OCI-LY1 (cell line): ENCODE data around the gene FMNL3.

ENCODE experiments used
- H2AFZ ChIP-seq: fragments of 200-600 bp; sonication (generic), shearing (Covaris generic); 2 replicates; pipeline ENCODE4 v1.6.0; 2014; ENCODE audit warnings: antibody characterized with exemption, mild to moderate bottlenecking, low read length
- H3F3A ChIP-seq: fragments of 200-600 bp; sonication (generic), shearing (Covaris generic); 2 replicates; pipeline ENCODE4 v1.6.0; 2014; ENCODE audit warnings: mild to moderate bottlenecking, antibody characterized with exemption, low read length, moderate library complexity; ENCODE audit not compliant: insufficient read depth
- H3K27ac ChIP-seq: fragments of 200-600 bp; sonication (generic); 2 replicates; pipeline ENCODE4 v1.5.1; 2014; ENCODE audit warnings: low read length, mixed run types, mild to moderate bottlenecking, low read depth; ENCODE audit not compliant: poor library complexity, severe bottlenecking
- H3K27me3 ChIP-seq: fragments of 200-600 bp; sonication (generic); 2 replicates; pipeline ENCODE4 v1.6.0; 2014; ENCODE audit warnings: antibody characterized with exemption, mild to moderate bottlenecking, low read length, moderate library complexity; ENCODE audit not compliant: insufficient read depth
- H3K36me3 ChIP-seq: fragments of 200-600 bp; sonication (generic); 2 replicates; pipeline ENCODE4 v1.6.1; 2014; ENCODE audit warnings: mild to moderate bottlenecking, antibody characterized with exemption, low read length, moderate library complexity, mixed read lengths; ENCODE audit not compliant: insufficient read depth
- H3K4me1 ChIP-seq: fragments of 200-600 bp; sonication (generic); 2 replicates; pipeline ENCODE4 v1.5.1; 2014; ENCODE audit warnings: mild to moderate bottlenecking, low read length, moderate library complexity; ENCODE audit not compliant: insufficient read depth, severe bottlenecking
- H3K4me2 ChIP-seq: fragments of 200-600 bp; sonication (generic), shearing (Covaris generic); 2 replicates; pipeline ENCODE4 v1.6.1; 2014; ENCODE audit warnings: low read length
- H3K4me3 ChIP-seq: fragments of 200-600 bp; sonication (generic); 2 replicates; pipeline ENCODE4 v1.5.1; 2014; ENCODE audit warnings: low read length, low read depth, mild to moderate bottlenecking, mixed read lengths; ENCODE audit not compliant: poor library complexity, severe bottlenecking
- H3K79me2 ChIP-seq: fragments of 200-600 bp; shearing (Covaris generic); 2 replicates; pipeline ENCODE4 v1.6.1; 2016; ENCODE audit warnings: mixed run types, low read length, mixed read lengths; ENCODE audit not compliant: insufficient read depth
- H3K9ac ChIP-seq: fragments of 200-600 bp; sonication (generic), shearing (Covaris generic); 2 replicates; pipeline ENCODE4 v1.6.1; 2014; ENCODE audit warnings: mild to moderate bottlenecking, low read length, mixed read lengths
- H3K9me2 ChIP-seq: fragments of 200-600 bp; sonication (generic), shearing (Covaris generic); 2 replicates; pipeline ENCODE4 v1.6.1; 2014; ENCODE audit warnings: low read depth, mild to moderate bottlenecking, low read length, mixed read lengths
- H3K9me3 ChIP-seq: fragments of 200-600 bp; shearing (Covaris generic); 2 replicates; pipeline ENCODE4 v1.6.1; 2014; ENCODE audit warnings: low read length, mixed read lengths
- H4K20me1 ChIP-seq: fragments of 200-600 bp; sonication (generic), shearing (Covaris generic); 2 replicates; pipeline ENCODE4 v1.6.0; 2016; ENCODE audit warnings: mild to moderate bottlenecking, low read length; ENCODE audit not compliant: insufficient read depth
- EZH2 ChIP-seq: fragments of 200-600 bp; sonication (generic), shearing (Covaris generic); IDR thresholded peaks from 2 replicates; pipeline ENCODE4 v1.8.0; 2017; ENCODE audit warnings: borderline replicate concordance, mixed run types, mild to moderate bottlenecking, antibody characterized with exemption, low read length, moderate library complexity, mixed read lengths
- TF ChIP-seq, protein P1 (sequence below): fragments of 200-600 bp; sonication (generic), shearing (Covaris generic); IDR thresholded peaks from 2 replicates; pipeline ENCODE4 v1.5.1; 2017; ENCODE audit warnings: mild to moderate bottlenecking, antibody characterized with exemption, low read length, moderate library complexity, mixed read lengths

The FMNL3 gene

DNA sequence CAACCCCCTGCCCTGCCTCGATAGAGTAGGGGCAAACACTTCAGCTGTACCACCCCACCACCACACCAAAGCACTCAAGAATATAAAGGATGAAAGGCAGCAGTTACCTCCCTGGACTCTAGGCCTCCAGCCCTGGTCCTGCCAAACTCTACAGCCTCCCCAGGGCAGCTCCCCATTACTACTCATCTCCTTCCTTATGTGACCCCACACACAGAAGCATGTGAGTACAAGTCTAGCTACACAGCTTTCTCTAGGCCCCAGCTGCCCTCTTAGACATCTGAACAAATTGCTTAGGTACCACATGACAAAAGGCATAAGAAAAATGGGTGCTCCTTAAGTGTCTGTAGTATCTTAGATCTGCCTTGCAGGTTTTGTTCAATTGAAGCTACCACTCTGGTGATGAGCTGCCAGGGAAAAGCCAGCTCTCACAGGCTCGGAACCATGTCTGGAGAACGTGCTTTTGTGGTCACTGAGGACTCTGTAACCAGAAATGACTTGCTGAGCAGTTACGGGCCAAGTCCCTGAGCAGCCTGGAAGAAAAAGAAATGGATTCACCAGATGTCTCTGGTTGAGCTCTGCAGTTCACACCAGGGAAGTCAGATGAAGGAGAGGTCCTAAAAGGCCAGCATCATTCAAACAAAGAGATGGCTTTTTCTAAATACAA is 32.8 kb downstream of the FMNL3 start:
- no peaks in the 10 kb centered on the region for H4K20me1 ChIP-seq
- H3K27me3 ChIP-seq, result no peaks in the 10 kb centered on the region; the same call in 1 of the 2 replicates
- no peaks in the 10 kb centered on the region for H3K9me2 ChIP-seq
- H3K4me2 ChIP-seq, result no peak overlapping the region
- H3K4me3 ChIP-seq, result no peak overlapping the region
- H3K79me2 ChIP-seq, result no peaks in the 10 kb centered on the region
- no peaks in the 10 kb centered on the region for H3F3A ChIP-seq
- H3K9ac ChIP-seq, result no peak overlapping the region
- peaks cover 33% of the 10 kb centered on the region for H3K4me1 ChIP-seq
- H3K27ac ChIP-seq, result no peak overlapping the region
- TF ChIP-seq, protein P1, sequence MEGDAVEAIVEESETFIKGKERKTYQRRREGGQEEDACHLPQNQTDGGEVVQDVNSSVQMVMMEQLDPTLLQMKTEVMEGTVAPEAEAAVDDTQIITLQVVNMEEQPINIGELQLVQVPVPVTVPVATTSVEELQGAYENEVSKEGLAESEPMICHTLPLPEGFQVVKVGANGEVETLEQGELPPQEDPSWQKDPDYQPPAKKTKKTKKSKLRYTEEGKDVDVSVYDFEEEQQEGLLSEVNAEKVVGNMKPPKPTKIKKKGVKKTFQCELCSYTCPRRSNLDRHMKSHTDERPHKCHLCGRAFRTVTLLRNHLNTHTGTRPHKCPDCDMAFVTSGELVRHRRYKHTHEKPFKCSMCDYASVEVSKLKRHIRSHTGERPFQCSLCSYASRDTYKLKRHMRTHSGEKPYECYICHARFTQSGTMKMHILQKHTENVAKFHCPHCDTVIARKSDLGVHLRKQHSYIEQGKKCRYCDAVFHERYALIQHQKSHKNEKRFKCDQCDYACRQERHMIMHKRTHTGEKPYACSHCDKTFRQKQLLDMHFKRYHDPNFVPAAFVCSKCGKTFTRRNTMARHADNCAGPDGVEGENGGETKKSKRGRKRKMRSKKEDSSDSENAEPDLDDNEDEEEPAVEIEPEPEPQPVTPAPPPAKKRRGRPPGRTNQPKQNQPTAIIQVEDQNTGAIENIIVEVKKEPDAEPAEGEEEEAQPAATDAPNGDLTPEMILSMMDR, result no peak
- TF ChIP-seq EZH2, result no peak
- no peaks in the 10 kb centered on the region for H3K9me3 ChIP-seq
- H2AFZ ChIP-seq, result no peak overlapping the region
- no peaks in the 10 kb centered on the region for H3K36me3 ChIP-seq

DNA sequence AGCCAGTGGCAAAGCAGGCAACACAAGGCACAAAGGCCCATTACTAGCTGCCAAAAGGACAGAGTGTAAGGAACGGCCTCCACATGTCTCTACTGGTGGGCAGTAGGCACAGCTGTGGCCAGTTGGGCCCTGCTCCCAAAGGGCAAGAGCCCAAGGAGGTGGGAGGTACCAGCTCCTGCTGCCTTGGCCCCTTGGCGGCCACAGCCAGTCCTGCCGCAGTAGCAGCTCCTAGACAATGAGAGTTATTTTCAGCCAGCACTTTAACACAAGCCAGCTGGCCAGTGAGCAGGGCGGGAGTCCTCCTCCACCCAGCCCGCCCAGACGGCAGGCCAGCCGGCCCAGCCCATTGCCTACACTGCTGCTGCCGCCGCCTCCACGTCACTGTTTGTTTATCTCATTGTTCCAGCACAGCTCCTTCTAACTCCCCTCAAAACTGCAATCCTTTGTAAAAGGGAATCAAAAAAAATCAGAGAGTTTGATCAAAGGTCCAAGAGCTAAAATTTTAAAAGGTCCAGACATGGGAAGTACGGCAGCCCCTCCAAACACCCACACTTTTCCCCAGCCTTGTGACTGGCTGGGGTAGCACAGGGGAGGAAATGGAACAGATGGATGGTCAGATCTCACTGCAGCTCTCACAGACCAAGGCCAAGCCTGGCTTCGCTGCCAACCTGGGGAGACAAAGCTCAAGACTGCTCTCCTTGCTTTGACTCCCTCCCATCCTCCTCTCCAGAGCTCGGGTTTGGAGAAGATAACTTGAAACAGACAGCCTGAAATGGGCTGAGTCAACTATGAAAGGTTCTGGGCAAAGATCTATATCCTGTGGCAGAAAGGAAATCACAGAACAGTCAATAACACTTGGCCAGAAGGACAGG is 33.5 kb downstream of the FMNL3 start:
- no peak for TF ChIP-seq EZH2
- TF ChIP-seq, protein P1, result no peak
- no peak overlapping the region for H2AFZ ChIP-seq
- H3K27ac ChIP-seq, result no peak overlapping the region
- H3K9me2 ChIP-seq, result no peaks in the 10 kb centered on the region
- H3F3A ChIP-seq, result no peaks in the 10 kb centered on the region
- H3K79me2 ChIP-seq, result no peaks in the 10 kb centered on the region
- H3K9ac ChIP-seq, result no peak overlapping the region
- no peaks in the 10 kb centered on the region for H4K20me1 ChIP-seq
- H3K4me3 ChIP-seq, result no peak overlapping the region
- no peaks in the 10 kb centered on the region for H3K36me3 ChIP-seq
- H3K9me3 ChIP-seq, result no peaks in the 10 kb centered on the region
- no peaks in the 10 kb centered on the region; the same call in 1 of the 2 replicates for H3K27me3 ChIP-seq
- no peak overlapping the region for H3K4me2 ChIP-seq
- peaks cover 34% of the 10 kb centered on the region for H3K4me1 ChIP-seq

DNA sequence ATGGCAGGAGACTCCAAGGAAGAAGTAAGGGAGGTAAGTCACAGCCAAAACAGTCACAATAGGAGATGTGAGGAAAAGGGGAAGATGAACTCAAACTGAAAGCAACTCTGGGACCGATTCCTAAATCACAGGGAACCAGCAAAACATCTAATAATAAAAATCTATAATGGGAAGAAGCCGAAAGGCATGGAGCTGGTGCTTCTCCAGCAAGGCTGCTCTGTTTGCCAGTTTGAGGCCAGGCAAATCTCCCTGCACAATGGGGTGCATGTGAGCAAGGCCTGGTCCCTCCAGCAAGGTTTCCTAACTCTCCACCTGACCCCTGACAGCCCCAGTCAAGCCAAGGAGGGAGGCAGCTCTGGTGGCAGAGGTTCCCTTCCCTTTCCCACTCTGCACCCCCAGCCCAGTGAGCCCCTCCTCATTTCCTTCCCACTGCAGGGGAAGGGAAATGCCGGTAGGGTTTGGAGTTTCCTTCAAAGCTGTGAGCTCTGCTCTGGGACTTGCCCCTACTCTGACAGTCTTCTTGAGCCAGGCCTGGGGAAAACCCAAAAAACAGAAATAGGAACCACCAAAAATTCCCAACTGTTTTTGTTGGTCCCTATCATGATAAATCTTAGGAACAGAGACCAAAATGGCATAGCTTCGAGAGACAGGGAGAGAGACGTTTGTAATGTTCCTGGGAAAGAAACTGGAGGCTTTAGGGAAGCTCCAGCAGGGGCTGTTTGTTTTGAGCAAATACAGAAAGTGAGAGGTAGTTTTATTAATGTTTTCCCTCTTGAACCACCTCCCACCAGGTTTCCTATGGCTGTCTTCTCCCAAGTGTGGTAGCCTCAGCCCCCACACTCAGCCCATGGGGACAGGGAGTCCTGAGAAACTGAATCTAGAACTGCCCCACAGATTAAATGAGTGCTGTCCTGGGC is 34.6 kb downstream of the FMNL3 start:
- no peaks in the 10 kb centered on the region for H3K9me3 ChIP-seq
- H3K27me3 ChIP-seq, result no peaks in the 10 kb centered on the region; the same call in 1 of the 2 replicates
- H3K4me1 ChIP-seq, result peaks cover 34% of the 10 kb centered on the region
- H3F3A ChIP-seq, result no peaks in the 10 kb centered on the region
- H2AFZ ChIP-seq, result no peak overlapping the region
- no peak for TF ChIP-seq EZH2
- TF ChIP-seq, protein P1, result no peak
- H3K79me2 ChIP-seq, result no peaks in the 10 kb centered on the region
- no peaks in the 10 kb centered on the region for H3K36me3 ChIP-seq
- H4K20me1 ChIP-seq, result no peaks in the 10 kb centered on the region
- no peak overlapping the region for H3K4me3 ChIP-seq
- no peak overlapping the region for H3K9ac ChIP-seq
- H3K27ac ChIP-seq, result no peak overlapping the region
- H3K9me2 ChIP-seq, result no peaks in the 10 kb centered on the region
- H3K4me2 ChIP-seq, result no peak overlapping the region
